Inflammatory macrophage treated with lipopolysaccharide for 1 hour (primary cell): Measurements from ENCODE around the gene TMEM218.

Experiments used
- DNase-seq, 2 donors: peaks; one replicate each; pipeline ENCODE4 v3.0.0-alpha.2; 2020 to 2022

The TMEM218 gene

GRCh38 chr11:125049164-125049792 lies 62.1 kb downstream of the TMEM218 start:
- no peak for DNase-seq
